GM18868 (cell line): ENCODE data around the gene FZR1.
"Not testable (repeated sequence)": the region's sequence is repeated elsewhere in the genome, so short reads cannot be mapped to it uniquely, and the experiment has no call there.

Experiments
- ATAC-seq: cut with Tn5 transposase; IDR thresholded peaks from one replicate; pipeline ENCODE4 v1.9.1; 2021; ENCODE audit warnings: mild to moderate bottlenecking, moderate library complexity; ENCODE audit not compliant: unreplicated experiment

Gene FZR1

GRCh38 chr19:3494051-3494450 is 12.1 kb upstream of the FZR1 start:
- ATAC-seq, result no peak

- ATAC-seq, result no peak
Measured at GRCh38 chr19:3494559-3494958, 11.6 kb upstream of the FZR1 start.

GRCh38 chr19:3496392-3497273 is 9.5 kb upstream of the FZR1 start:
- ATAC-seq, result no peak

GRCh38 chr19:3497757-3498520 is 8.2 kb upstream of the FZR1 start:
- no peak for ATAC-seq

- ATAC-seq, result no peak
Measured at GRCh38 chr19:3499738-3500428, 6.2 kb upstream of the FZR1 start.

- ATAC-seq, result peak; percentile 79
Measured at GRCh38 chr19:3500429-3501101, 5.5 kb upstream of the FZR1 start, which contains the start of gene DOHH. TSS of gene DOHH (minus strand) at chr19:3500674. CDS start at chr19:3496814, 3,860 bp downstream.

- no peak for ATAC-seq
Measured at GRCh38 chr19:3501780-3502179, 4.3 kb upstream of the FZR1 start.

- no peak for ATAC-seq
Measured at GRCh38 chr19:3503036-3503572, 3.0 kb upstream of the FZR1 start.

- no peak for ATAC-seq
Measured at GRCh38 chr19:3504735-3505134, 1.4 kb upstream of the FZR1 start.

- peak; percentile 13 for ATAC-seq
Measured at GRCh38 chr19:3506384-3507340, 551 bp downstream of the FZR1 start.

GRCh38 chr19:3507371-3508120 is 1.4 kb downstream of the FZR1 start:
- no peak for ATAC-seq

GRCh38 chr19:3508121-3508661 is 2.1 kb downstream of the FZR1 start:
- ATAC-seq, result not testable (repeated sequence)

- ATAC-seq, result no peak
Measured at GRCh38 chr19:3508771-3509535, 2.8 kb downstream of the FZR1 start.

GRCh38 chr19:3509566-3509989 is 3.5 kb downstream of the FZR1 start:
- no peak for ATAC-seq

- no peak for ATAC-seq
Measured at GRCh38 chr19:3510727-3511126, 4.6 kb downstream of the FZR1 start.

- no peak for ATAC-seq
Measured at GRCh38 chr19:3511506-3512251, 5.6 kb downstream of the FZR1 start.
